ENCODE data around the gene HDGFL2. TPM values are rescaled to one million over a fixed set of nuclear protein-coding genes. Genes with fewer than 3 reads are reported as not detected.

The HDGFL2 gene
- total and polyA plus RNA-seq, 2 of the 8 experiments (the other 6 are each of a cell fraction or from before 2014, with no cell fraction given) = 31.1 to 106 TPM

DNA sequence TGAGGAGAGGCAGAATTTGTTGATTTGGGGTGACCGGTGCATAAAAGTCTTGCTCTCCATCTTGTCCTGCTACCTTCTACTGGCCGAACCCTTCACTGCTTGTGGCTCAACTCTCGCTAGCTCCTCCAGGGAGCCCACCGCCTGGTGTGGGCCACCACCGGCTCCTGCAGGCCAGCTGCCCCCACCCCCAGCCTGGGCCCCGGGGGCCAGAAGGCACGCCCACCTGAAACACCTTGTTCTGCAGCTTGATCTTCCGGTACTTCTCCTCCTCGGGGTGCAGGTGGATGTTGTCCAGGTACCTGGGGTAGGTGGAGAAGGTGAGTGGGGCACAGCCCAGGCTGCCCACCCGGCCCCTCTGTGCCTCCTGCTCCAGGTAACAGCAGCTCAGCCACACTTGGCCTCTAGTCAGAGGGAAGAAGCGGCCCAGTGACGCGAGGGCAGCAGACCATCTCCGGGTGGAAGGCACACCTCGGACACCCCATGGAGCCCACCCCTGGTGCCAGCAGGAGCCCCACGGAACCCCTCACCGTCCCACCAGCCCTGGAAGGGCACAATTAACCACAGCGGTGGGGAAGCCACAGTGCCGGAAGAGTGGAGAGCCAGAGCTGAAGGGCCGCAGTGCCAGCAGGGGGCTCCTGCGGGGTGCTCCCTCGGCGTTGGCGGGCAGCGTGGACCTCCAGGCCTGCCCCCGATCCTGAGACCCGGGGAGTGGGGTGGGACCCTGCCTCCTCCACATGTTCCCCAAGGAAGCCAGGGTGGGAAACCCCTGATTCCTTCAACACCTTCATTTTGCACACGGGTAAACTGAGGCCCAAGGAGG lies 24.6 kb upstream of the HDGFL2 start:
- no peak overlapping the region for H2BK120ac ChIP-seq (replicated peaks; ENCODE audit: low read depth, low read length)
- H3K4me2 ChIP-seq (ENCODE audit: insufficient read depth in 1 of 2, low read depth in 2 of 2, low read length in 2 of 2) = no peak overlapping the region
- H3K4ac ChIP-seq (replicated peaks; ENCODE audit: insufficient read length, low read depth, low read length) = no peak overlapping the region
- ChIA-PET CTCF (ENCODE audit: partially characterized antibody) (interaction anchor here (0.7 to 6.9 kb wide), 4 partner anchors 19 to 186 kb away, joined by 3 to 34 read pairs (median 4); no protein-coding TSS in a partner anchor), POLR2A (ENCODE audit: partially characterized antibody) (interaction anchor here (0.6 to 58.1 kb wide), 9 partner anchors 10 to 144 kb away, joined by 3 to 1590 read pairs (median 3); partner anchors contain the start of genes CHAF1A, FSD1, SH3GL1 and UBXN6)
- H3K9ac ChIP-seq (replicated peaks in 1 of 4; ENCODE audit: extremely low read depth in 1 of 4, low read depth in 3 of 4, low read length in 3 of 4) = no peak overlapping the region
- no peak overlapping the region for H2BK5ac ChIP-seq (ENCODE audit: low read depth, low read length)
- no peak for FAIRE-seq
- H4K91ac ChIP-seq (replicated peaks; ENCODE audit: insufficient read length, low read length) = no peak overlapping the region
- no peak overlapping the region for H2BK12ac ChIP-seq (ENCODE audit: low read depth, low read length)
- H2AK5ac ChIP-seq (ENCODE audit: low read depth, low read length) = no peak overlapping the region
- no peak overlapping the region for H3K18ac ChIP-seq (ENCODE audit: extremely low read depth, low read length)
- H2AFZ ChIP-seq (ENCODE audit: low read length) = no peak overlapping the region
- H3K79me1 ChIP-seq (ENCODE audit: low read depth, low read length) = no peaks in the 10 kb centered on the region; the same call in 1 of the 2 replicates
- no peak overlapping the region for H2BK20ac ChIP-seq (ENCODE audit: low read length)
- peaks cover 0 to 2% (median 0%) of the 10 kb centered on the region in 4 experiments; a peak in 3 of 7 replicates for H3K4me1 ChIP-seq (replicated peaks in 1 of 4; ENCODE audit: control insufficient read depth in 3 of 4, insufficient read depth in 4 of 4, low read length in 3 of 4)
- no peak for DNase-seq (ENCODE audit: low read depth in 1 of 2, low spot score in 2 of 2)
- H3K27ac ChIP-seq (ENCODE audit: low read depth, low read length) = no peak overlapping the region
- TF ChIP-seq SAP30 (IDR thresholded peaks at IDR 0.05; ENCODE audit: insufficient read depth, insufficient replicate concordance, low read length) (no peak), POLR2A (IDR thresholded peaks at IDR 0.05; ENCODE audit: control extremely low read depth in 1 of 2, low read depth in 2 of 2, low read length in 2 of 2) (0 out of 3 replicates have a peak, but pooled peaks of 1 of the 2 experiments have one; percentile 6), CBX8 (IDR thresholded peaks at IDR 0.05; ENCODE audit: borderline replicate concordance, low read depth, low read length) (no peak)
- no peak overlapping the region for H3K23ac ChIP-seq (ENCODE audit: insufficient read length)
- WGBS, 2 experiments (ENCODE audit: extremely low coverage in 1 of 2, insufficient coverage in 1 of 2, insufficient read length in 1 of 2, insufficient replicate concordance in 2 of 2, low coverage in 1 of 2, low lambda C conversion rate in 2 of 2, missing lambda C conversion rate in 1 of 2) = 91% methylated on average over 24 of the region's 28 CpGs; no CpG with 5 or more reads in 1 of the 2 experiments
- H4K8ac ChIP-seq (ENCODE audit: extremely low read depth, insufficient read depth, low read length) = no peak overlapping the region
- H3K79me2 ChIP-seq (ENCODE audit: control insufficient read depth in 1 of 2, insufficient read depth in 2 of 2, low read length in 2 of 2) = no peaks in the 10 kb centered on the region
- H3K36me3 ChIP-seq (ENCODE audit: control insufficient read depth in 2 of 4, insufficient read depth in 4 of 4, low read length in 3 of 4) = peaks cover 11 to 29% (median 21%) of the 10 kb centered on the region in 4 experiments; a peak in 7 of 8 replicates
- peaks cover 8 to 26% of the 10 kb centered on the region in 2 experiments for H4K20me1 ChIP-seq (replicated peaks in 1 of 2; ENCODE audit: control insufficient read depth in 1 of 2, insufficient read depth in 2 of 2, low read length in 2 of 2)
- H3K14ac ChIP-seq (ENCODE audit: insufficient read length) = no peak overlapping the region
- no peak overlapping the region for H2BK15ac ChIP-seq (ENCODE audit: low read length)
- no peak overlapping the region for H4K5ac ChIP-seq (ENCODE audit: insufficient read length, low read depth, low read length)
- no peaks in the 10 kb centered on the region for H3K27me3 ChIP-seq (replicated peaks in 1 of 4; ENCODE audit: control insufficient read depth in 3 of 4, extremely low read depth in 1 of 4, insufficient read depth in 3 of 4, low read length in 3 of 4)
- no peaks in the 10 kb centered on the region for H3K9me3 ChIP-seq (ENCODE audit: insufficient read depth in 2 of 2, low read depth in 1 of 2, low read length in 1 of 2)
- H3K56ac ChIP-seq (replicated peaks; ENCODE audit: insufficient read length, low read depth, low read length) = no peak overlapping the region
- no peaks in the 10 kb centered on the region for H3K23me2 ChIP-seq (ENCODE audit: low read depth, low read length)
- H3K4me3 ChIP-seq (ENCODE audit: extremely low read depth in 1 of 4, insufficient read depth in 2 of 4, low read depth in 3 of 4, low read length in 4 of 4) = no peak overlapping the region
